GM19467 (cell line): ENCODE measurements around the gene TMEM38B.
"Not testable (repeated sequence)": the region's sequence is repeated elsewhere in the genome, so short reads cannot be mapped to it uniquely, and the experiment has no call there.

Experiments used
- ATAC-seq: cut with Tn5 transposase; IDR thresholded peaks from one replicate; pipeline ENCODE4 v1.9.1; 2021; ENCODE audit warnings: mild to moderate bottlenecking, moderate library complexity; ENCODE audit not compliant: unreplicated experiment

Gene TMEM38B

DNA sequence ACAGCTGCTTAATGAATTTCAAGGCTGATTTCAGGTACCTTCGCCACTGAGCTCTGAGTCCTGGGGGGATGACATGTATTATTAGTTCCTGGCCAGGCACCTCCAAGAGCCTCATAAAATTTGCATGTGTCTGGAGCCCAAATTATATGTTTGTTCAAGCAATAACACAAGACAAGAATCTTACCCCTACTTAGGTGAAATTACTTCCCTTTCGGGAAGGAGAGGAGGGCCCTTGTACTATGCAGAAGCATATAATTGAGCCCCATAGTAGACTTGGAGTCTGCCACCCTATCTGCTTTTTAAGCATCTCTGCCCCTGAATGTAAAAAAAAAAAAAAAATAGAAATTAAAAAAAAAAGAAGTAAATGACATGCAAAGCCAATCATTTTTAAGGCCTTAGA is 13.0 kb upstream of the TMEM38B start:
- ATAC-seq: no peak

DNA sequence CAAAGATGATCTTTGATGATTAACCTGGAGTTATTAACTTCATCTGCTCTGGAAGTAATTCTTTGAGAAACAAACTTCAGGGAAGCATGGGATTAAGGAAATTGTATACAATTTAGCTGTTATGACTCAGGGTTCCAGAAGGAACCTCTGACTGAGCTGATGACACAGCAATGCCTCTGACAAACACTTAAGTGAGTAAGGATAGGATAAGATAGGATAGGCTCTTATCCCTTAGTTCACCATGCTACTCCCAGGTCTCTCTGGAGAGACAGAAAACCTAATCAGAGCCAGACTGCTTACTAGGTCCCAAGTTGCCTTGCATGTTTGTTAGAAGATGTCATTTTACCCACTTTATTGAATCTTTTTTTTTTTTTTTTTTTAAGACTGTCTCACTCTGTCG is 12.6 kb upstream of the TMEM38B start:
- no peak for ATAC-seq

DNA sequence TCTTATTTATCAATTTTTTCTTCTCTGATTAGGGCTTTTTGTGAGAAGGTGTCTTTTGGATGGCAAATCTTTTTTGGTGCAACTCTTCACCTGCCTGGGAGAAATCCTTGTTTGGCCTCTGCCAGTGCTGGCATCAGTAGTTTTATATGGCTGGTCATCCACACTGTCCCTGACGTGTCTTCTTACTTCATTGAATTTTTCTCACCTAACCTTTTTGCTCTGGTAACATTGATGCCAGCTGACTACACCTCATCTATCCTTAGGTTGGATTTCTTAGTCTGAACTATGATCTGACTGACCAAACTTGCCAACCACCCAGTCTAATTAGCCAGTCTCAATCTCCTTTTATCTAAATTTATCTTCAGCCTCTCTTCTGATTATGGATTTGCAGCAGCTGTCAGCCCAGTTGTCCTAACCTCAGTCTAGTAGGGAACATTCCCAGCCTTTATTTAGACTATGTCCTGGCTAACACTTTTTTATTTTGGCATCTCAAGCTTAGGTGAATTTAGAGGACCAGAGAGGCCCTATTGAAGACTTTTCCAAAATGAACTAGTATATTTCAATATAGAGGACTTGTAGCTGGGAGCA is 10.6 kb upstream of the TMEM38B start:
- ATAC-seq: no peak

DNA sequence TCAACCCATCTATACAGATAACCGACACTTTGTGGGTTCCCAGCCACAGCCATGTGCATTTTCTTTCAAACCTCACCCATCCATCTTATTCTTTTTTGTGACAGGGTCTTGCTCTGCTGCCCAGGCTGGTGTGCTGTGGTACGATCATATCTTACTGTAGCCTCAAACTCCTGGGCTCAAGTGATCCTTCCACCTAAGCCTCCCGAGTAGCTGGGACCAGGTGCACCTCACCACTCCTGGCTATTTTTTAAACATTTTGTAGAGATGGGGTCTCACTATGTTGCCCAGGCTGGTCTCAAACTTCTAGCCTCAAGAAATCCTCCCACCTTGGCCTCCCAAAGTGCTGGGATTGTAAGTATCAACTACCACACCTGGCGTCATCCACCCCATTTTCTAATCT is 7.4 kb upstream of the TMEM38B start:
- no peak for ATAC-seq

DNA sequence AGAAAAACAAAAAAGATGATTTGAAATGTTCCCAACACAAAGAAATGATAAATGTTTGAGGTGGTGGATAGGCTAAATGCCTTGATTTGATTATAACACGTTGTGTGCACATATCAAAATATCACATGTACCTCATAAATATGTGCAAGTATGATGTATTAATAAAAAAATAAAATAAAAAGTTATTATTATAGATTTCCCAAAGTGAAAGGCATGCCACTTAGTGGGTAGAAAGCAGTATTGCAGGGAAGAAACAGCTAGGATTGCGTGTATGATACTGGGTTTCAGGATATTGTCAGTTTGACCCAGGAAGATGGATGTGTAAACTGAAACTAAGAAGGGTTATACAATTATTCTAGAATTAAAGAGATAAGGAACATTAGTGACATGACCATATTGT is 3.6 kb upstream of the TMEM38B start:
- ATAC-seq: no peak

DNA sequence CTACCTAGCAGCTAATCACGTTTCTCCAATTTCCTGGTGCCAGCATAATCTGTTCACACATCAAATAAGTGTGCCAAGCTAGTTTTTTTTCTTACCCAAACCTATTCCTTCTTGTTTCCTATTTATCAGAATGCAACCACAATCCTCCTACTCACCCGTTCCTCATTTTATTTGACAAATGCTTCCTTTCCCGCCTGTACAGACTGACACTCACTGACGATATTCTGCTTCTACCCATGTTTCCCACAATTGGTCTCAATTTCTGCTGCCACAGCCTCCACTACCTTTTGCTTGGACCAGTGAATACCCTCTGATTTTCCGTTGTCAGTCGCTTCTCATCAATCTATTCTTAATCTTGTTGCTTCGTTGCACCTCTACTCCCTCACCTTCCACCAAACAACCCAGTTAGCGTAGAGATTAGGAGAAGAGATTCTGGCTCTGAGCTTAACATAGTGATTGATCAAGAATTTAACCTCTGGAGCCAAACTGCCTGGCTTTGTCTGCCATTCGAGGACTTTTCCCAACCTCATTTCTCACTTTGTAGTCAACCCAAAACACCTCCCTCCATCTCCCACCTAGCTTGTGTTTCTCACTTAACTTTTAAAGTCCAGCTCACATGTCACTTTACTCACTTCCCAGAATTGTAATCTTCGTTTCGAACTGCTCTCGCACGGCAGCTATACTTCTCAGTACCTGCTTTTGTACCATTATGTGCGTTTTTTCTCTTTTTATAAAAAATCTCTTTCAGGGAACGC is 729 bp upstream of the TMEM38B start:
- ATAC-seq: peak; percentile 16

DNA sequence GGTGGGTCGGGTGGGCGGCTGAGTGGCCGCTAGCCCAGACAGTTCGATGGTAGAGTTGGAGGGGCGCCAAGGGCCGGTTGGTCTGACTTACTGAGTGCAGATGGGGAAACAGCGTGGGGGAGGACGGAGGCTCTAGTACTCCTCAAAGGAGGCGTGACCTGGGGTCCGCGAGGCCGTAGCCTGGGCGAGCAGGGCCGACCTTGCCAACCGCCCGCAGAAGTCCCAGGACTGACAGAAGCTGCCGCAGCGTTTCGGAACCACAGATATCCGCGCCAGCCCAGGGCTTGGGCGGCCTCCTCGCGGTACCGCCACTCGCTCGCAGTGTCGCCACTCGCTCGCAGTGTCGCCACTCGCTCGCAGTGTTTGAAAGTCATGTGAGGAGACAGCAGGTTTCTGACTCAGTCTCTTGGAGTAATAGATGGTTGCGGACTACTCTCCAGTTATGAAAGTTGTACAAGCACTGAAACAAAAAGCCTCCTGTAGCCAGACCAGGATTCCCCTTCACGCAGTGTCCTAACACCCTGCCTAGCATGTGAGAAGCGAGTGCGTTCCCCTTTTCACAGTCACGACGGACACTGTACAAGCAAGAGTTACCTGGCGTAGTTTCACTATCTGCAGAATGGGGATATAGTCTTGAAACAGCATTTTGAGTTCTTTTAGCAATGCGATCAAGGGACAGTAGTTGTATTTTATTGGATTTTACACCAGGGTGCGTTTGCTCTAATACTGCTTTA is 674 bp downstream of the TMEM38B start:
- peak; percentile 55 for ATAC-seq

DNA sequence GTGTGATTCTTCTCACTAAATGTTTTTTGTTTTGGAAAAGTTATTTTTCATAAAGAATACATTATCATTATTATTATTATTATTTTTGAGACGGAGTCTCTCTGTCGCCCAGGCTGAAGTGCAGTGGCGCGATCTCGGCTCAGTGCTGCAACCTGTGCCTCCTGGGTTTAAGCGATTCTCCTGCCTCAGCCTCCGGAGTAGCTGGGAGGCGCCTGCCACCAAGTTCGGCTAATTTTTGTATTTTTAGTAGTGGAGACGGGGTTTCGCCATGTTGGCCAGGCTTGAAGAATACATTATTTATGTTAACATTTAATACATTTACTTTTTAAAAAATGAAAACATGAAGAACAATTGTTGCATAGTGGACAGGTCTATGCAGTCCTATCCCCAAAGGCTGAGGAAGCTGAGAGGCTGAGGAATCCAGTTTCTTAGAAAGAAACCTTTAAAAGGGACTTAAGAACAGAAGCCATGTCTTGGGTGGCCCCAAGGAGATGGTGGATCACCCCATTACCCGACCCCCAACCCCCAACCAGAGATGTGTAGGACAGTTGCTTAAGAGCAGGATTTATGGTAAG is 2.0 kb downstream of the TMEM38B start:
- no peak for ATAC-seq

DNA sequence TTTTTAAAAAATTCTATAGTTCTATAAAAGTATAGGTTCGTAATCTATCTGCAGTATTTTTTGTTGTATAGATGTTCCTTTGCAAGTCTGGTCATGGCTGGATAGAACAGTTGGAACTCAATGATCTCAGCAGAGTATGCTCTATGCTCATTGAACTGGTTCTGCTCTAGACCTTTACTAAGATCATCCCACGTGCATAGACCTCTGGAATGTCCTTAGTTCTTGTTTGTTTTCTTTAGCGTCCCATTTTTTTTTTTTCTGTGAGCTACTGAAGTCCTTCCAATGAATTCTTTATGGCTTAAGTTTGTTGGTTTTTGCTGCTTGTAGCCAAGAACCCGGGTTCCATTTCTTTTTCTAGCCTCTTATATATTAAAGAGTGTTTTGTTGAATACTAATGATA is 3.5 kb downstream of the TMEM38B start:
- no peak for ATAC-seq

DNA sequence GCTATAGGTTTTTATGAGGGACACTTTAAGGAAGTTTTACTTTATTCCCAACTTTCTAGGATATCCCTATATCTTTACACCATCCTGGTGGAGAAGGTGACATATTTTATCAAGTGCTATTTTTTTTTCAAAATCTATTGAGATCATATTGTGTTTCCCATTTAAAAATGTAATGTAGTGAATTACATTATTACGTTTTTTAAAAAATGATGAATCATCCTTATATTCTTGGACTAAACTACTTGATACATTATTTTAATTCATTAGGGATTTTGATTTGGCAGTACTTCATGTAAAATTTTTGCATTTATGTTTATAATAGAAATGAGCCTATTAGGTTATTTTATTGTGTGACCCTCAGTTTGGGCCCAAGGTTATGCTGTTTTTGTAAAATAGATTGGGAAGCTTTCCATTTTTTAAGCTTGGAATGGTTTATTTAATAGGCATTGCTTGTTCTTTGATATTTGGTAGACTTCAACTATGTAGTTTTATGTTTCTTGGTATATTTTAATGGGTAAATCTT is 4.1 kb downstream of the TMEM38B start:
- ATAC-seq: no peak

DNA sequence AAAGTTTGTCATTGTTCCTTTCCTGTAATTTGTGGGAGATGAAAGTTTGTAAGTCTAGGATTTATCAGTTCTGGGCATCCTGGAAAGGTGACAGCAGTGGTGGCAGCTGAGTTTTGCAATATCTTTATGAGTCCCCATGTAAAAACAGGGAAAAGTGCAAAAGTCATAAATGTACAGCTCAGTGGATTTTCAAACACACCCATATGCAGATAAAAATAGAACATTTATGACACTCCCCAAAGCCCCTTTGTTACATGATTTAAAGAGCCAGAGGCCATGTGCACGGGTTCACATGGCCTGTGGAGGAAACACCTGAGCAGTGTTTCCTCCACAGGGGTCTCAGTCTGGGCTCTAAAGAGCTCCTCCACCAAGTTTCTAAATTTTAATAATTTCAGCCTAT is 6.3 kb downstream of the TMEM38B start:
- ATAC-seq: no peak

DNA sequence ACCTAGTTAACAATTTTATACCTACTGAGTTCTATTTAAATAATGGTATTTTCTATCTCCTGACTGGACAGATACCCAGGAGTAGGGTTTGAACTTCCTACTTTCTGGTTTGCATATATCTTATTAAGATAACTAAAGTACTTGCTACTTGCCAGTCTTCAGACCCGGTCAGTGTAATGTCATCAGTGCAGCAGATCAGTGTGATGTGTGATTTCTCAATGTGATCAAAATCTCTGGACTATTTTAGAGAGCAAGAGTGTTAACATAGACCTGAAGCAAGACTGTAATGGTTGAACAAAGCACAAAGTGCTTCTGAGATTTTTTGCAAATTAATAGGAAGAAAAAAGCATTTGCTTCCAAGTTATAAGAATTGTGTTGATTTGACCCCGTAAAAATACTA is 6.8 kb downstream of the TMEM38B start:
- ATAC-seq: no peak

DNA sequence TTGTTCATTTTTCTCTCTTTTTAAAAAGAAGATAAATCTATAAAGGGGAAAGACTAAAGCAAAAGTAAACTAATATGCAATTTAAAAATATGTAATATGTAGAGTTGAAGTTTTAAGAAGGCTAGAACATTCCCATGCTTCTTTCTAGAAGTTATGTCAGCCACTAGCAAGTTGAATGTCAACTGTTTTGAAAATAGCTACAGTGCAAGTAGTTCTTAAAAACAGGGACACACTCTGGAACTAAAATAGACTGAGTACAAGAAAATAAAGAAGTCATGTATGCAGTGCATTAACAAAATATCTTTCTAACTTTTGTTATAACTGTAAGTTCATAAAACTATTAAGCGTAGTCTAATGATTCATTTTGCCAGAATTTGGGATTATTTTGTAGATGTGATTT is 7.9 kb downstream of the TMEM38B start:
- no peak for ATAC-seq

DNA sequence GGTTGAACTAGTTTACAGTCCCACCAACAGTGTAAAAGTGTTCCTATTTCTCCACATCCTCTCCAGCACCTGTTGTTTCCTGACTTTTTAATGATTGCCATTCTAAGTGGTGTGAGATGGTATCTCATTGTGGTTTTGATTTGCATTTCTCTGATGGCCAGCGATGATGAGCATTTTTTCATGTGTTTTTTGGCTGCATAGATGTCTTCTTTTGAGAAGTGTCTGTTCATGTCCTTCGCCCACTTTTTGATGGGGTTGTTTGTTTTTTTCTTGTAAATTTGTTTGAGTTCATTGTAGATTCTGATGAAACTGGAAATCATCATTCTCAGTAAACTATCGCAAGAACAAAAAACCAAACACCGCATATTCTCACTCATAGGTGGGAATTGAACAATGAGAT is 9.3 kb downstream of the TMEM38B start:
- not testable (repeated sequence) for ATAC-seq

DNA sequence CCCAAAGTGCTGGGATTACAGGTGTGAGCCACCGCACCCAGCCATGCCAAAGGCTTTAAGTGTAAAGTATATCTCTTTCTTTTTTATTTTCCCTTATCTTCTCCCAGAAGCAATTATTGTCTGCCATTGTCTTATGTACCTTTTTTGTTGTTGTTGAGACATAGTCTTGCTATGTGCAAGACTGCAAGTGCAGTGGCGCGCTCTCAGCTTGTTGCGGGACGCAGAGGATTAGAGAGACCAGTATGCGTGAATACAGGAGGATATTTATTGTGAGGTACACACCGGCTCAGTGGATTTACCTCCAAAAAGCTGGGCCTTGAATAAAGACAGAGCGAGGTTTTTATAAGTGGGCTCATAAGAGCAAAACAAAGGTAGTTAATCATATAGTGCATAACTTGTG is 11.8 kb downstream of the TMEM38B start:
- ATAC-seq: no peak

DNA sequence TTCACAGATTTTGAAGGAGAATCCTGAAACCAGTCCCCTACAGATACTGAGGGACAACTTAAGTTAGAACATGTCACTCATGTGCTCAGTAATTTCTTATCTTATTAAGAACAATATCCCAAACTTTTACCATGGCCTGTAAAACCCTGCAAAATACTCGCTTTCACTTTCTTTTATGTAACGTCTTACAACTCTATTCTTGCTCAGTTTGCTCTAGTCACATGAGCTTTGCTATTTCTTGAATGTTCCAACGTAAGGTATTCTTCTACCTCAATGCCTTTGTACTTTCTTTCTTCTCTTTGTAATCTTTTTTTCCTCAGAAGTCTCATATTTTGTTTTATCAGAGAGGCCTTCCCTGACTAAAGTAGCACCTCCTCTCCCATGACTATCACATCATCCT is 14.1 kb downstream of the TMEM38B start:
- ATAC-seq: no peak

DNA sequence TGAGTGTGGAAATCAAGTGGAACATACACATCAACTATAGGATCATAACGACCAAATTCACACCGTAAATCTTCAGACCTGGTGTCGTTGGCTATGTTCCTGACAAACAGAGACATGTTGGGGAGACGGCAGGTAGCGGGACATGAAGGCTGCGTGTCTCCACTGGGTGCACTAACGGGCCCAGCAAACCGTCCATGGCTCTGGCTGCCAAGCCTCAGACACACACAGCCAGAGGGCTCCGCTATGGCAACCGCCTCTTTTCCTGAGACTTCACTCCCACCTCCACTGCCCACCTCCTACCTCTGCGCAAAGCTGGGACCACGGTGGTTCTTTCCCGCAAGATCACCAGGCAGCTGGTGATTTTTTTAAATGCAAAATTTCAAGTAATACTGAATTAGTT is 16.3 kb downstream of the TMEM38B start:
- no peak for ATAC-seq

DNA sequence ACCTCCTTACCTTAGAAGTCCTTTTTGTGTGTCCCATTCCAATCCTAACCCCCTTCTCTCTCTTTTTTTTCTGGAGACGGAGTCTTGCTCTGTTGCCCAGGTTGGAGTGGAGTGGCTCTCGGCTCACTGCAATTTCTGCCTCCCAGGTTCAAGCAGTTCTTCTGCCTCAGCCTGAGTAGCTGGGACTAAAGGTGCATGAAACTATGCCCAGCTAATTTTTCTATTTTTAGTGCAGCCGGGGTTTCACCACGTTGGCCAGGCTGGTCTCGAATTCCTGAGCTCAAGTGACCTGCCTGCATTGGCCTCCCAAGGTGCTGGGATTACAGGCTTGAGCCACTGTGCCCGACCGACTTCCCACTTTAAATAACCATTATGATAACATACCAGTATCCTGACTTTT is 17.5 kb downstream of the TMEM38B start:
- ATAC-seq: no peak

DNA sequence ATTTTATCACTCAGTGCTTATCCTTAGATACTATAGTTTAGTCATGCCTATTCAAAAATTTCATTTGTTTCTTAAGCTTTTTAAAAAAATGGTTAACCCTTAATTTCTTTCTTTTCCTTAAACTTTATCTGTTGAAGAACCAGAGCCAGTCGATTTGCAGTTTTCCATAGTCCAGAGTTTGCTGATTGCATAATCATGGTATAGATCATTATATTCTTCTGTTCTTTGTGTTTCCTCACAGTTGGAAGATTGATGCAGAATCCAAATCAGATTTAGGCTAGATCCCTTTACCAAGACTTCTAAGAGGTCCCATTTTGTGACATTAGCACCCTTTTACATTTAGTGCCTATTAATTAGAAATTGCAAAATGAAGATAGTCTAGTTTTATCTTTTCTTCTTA is 18.0 kb downstream of the TMEM38B start:
- ATAC-seq: no peak

DNA sequence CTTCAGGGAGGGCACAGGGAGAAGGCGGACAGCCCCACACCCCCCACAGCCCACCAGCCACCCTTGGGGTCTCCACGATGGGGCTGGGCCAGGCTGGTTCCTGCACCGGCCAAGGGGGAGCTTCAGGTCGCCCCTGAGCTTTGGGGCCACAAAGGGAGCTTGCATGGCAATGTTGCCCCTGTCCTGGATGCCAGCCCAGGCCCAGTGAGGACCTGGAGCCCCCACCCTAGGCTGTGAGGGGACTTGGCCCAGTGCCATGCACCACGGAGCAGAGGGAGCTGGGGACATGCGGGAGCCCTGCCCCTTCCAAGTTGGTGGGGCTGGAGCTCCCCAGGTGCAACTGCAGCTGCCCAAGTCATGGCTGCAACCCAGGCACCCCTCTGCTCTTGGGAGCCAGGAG is 18.4 kb downstream of the TMEM38B start:
- no peak for ATAC-seq

DNA sequence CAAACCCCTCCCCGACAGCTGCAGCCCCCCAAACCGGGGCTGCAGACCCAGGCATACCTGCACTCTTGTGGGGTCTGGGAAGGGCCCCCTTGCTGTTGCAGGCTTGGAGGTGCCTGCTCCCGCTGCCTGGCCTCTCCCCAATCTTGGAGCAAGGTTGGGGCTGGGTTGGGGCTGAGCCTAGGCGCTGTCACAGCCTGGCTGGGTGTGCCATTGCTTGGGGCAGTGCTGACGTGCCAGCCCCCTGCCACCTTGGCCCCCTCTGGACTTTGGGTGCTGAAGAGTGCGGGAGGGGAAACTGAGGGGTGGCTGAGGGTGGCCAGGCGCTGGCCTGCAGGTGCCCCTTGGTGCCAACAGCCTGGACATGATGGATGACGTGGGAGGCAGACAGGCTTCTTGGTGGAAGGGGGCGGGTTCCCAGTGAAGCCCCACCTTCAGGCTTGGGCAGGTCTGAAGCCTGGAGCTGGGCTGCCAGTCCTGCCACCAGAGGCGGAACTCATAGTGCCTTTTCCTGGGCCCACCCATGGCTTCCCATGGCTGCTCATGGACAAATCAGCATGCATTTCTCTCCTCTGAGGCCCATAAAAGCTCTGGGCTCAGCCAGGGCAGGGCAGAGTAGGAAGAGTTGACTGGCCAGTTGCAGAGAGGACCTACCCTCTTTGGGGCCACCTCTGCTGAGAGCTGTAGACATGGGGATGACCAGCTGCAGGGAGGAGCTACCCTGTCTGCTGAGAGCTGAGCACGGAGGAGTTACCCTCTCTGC is 19.1 kb downstream of the TMEM38B start:
- ATAC-seq: no peak
